Measurements from ENCODE around the gene FRMD3. TPM values are rescaled to one million over a fixed set of nuclear protein-coding genes. Genes with fewer than 3 reads are reported as not detected.
A peak's percentile ranks its signal among the peaks of the same experiment; 100 is the strongest.

The FRMD3 gene
- total RNA-seq, 2 experiments from 2014 or later = 0.12 TPM; not detected in 1

DNA sequence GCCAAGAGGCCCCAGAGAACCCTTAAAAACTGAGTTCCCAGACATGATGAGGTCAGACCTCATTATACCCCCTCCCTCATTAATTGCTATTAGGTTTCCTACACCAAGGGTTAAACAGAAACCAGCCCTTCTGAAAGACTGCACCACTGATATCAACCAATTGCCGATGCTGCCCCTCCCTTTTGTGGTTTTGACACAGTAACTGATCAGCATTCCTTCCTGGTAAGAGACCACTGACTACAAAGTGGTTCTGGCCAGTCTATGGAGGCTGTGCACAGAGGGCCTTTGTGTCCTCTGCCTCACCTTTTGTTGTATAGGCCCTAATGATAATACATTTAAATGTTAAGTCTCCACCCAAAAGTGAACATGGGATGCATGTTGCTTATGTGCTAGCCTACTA, 201.5 kb downstream of the FRMD3 start:
- intact Hi-C loops (cut with micrococcal nuclease) = loop anchor here (10.0 kb wide), 2 partner anchors 138 to 378 kb away; no protein-coding TSS in a partner anchor
- Mint-ChIP-seq H3K9me3 (no peaks in the 10 kb centered on the region), H3K4me3 (no peak overlapping the region), H3K27ac (no peak overlapping the region), H3K36me3 (ENCODE audit: low read depth) (no peaks in the 10 kb centered on the region), H3K27me3 (ENCODE audit: low read depth) (no peaks in the 10 kb centered on the region), H3K4me1 (ENCODE audit: low read depth) (peaks cover 3% of the 10 kb centered on the region)
- no peak for DNase-seq
- CTCF ChIA-PET = interaction anchor here (0.9 to 5.5 kb wide), 4 partner anchors 207 to 265 kb away, joined by 3 to 117 read pairs (median 38); no protein-coding TSS in a partner anchor

DNA sequence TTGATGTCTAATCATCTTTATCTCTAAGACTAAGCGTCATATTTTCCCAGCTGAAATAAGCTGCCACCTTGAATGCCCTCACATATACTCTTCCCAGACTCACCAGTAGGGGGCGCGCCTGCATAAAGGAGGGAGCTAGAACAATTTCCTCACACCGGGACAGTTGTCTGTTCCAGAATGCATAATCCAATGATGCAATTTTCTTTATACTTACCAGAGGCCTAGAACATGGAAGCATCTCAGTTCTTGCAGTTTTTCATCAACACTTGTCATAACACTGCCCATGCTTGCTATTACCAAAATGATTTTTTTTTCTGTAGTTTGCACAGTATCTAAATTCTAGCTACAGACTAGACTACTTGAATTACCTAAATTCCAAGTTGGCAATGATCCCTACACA, 203.9 kb downstream of the FRMD3 start:
- Mint-ChIP-seq H3K36me3 (ENCODE audit: low read depth) (no peaks in the 10 kb centered on the region), H3K4me3 (no peak overlapping the region), H3K4me1 (ENCODE audit: low read depth) (peaks cover 3% of the 10 kb centered on the region), H3K27ac (no peak overlapping the region), H3K27me3 (ENCODE audit: low read depth) (no peaks in the 10 kb centered on the region), H3K9me3 (no peaks in the 10 kb centered on the region)
- intact Hi-C loops (cut with micrococcal nuclease) = loop anchor here (1.0 to 10.0 kb wide), 6 partner anchors 140 to 578 kb away; no protein-coding TSS in a partner anchor
- peak; percentile 89 for DNase-seq
- CTCF ChIA-PET = interaction anchor here (0.5 to 5.5 kb wide), 33 partner anchors 9 to 749 kb away, joined by 3 to 117 read pairs (median 4); partner anchors contain the start of gene FRMD3

DNA sequence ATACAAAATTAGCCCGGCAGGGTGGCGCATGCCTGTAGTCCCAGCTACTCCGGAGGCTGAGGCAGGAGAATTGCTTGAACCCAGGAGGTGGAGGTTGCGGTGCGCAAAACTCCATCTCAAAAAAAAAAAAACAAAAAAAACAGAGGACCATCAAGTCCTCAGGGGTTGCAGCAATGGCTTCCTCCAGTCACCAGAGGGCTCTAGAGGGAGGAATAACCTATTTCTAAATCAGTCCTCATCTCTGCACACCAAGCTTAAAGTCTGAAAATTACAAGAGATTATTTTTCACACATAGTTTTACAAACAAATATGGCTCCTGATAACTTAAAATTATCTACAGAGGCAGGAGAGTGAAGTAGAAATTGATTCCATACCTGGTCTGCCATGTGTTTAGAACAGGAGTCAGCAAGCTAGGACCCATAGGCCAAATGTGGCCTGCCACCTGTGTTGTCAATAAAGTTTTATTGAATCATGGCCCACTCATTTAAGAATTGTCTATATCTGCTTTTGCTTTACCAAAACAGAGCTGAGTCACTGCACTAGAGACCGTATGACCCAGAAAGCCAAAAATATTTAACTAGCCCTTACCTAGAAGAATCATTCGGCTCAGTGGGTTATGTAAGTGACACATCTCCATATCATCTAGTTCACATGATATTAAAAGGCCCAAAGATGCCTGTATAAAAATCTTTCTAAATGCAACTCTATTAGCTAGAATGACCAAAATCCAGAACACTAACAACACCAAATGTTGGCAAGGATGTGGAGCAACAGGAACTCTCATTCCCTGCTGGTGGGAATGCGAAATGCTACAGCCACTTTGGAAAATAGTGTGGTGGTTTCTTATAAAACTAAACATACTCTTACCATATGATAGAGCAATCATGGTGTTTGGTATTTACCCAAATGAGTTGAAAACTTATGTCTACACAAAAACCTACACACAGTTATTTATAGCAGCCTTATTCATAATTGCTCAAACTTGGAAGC, 207.7 kb downstream of the FRMD3 start:
- peaks cover 3% of the 10 kb centered on the region for H3K4me1 Mint-ChIP-seq (ENCODE audit: low read depth)
- no peaks in the 10 kb centered on the region for H3K27me3 Mint-ChIP-seq (ENCODE audit: low read depth)
- no peak overlapping the region for H3K27ac Mint-ChIP-seq
- CTCF ChIA-PET = interaction anchor here (0.5 to 1.8 kb wide), 4 partner anchors 58 to 319 kb away, joined by 3 to 7 read pairs (median 6); no protein-coding TSS in a partner anchor
- intact Hi-C loops (cut with micrococcal nuclease) = loop anchor here (10.0 kb wide), 2 partner anchors 144 to 384 kb away; no protein-coding TSS in a partner anchor
- H3K9me3 Mint-ChIP-seq = no peaks in the 10 kb centered on the region
- DNase-seq = no peak
- H3K36me3 Mint-ChIP-seq (ENCODE audit: low read depth) = no peaks in the 10 kb centered on the region
- no peak overlapping the region for H3K4me3 Mint-ChIP-seq

- intact Hi-C loops (cut with micrococcal nuclease) = no loop called here
- no peak for DNase-seq
- Mint-ChIP-seq H3K4me1 (ENCODE audit: low read depth) (no peaks in the 10 kb centered on the region), H3K27me3 (ENCODE audit: low read depth) (no peaks in the 10 kb centered on the region), H3K4me3 (no peak overlapping the region), H3K27ac (no peak overlapping the region), H3K9me3 (no peaks in the 10 kb centered on the region), H3K36me3 (ENCODE audit: low read depth) (peaks cover 2% of the 10 kb centered on the region)
- CTCF ChIA-PET = interaction anchor here (1.2 kb wide), 1 partner anchor 217 kb away, joined by 3 read pairs; no protein-coding TSS in a partner anchor
Measured at GRCh38 chr9:83327750-83328622, 210.2 kb downstream of the FRMD3 start.

DNA sequence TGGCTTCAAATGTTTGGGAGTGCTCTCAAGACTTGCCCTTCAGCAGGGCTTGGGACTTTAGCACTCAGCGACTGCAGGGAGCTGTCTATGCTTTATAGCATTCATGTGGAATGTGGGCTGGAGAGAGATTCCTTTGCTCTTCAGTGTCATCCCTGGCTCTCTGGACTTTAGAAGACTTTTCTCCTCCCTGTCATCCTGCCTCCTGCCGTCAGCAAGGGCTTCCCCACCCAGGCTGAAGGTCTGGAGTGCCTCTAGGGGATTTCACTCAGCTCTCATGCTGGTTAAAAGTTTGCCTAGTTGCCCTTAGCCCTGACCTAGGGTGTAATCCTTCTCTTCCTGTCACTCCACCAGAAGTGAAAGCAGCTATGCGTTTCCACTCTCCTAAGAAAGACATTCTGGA, 210.9 kb downstream of the FRMD3 start:
- CTCF ChIA-PET = no interaction called here
- Mint-ChIP-seq H3K4me1 (ENCODE audit: low read depth) (no peaks in the 10 kb centered on the region), H3K36me3 (ENCODE audit: low read depth) (peaks cover 5% of the 10 kb centered on the region), H3K27ac (no peak overlapping the region), H3K9me3 (no peaks in the 10 kb centered on the region), H3K4me3 (no peak overlapping the region), H3K27me3 (ENCODE audit: low read depth) (no peaks in the 10 kb centered on the region)
- no peak for DNase-seq
- intact Hi-C loops (cut with micrococcal nuclease) = no loop called here

GRCh38 chr9:83323148-83323547, 215.1 kb downstream of the FRMD3 start:
- Mint-ChIP-seq H3K4me1 (ENCODE audit: low read depth) (no peaks in the 10 kb centered on the region), H3K9me3 (peaks cover 11% of the 10 kb centered on the region), H3K36me3 (ENCODE audit: low read depth) (peaks cover 5% of the 10 kb centered on the region), H3K27me3 (ENCODE audit: low read depth) (no peaks in the 10 kb centered on the region), H3K4me3 (no peak overlapping the region), H3K27ac (no peak overlapping the region)
- DNase-seq = no peak
- CTCF ChIA-PET = interaction anchor here (1.5 kb wide), 1 partner anchor 9 kb away, joined by 3 read pairs; no protein-coding TSS in a partner anchor
- intact Hi-C loops (cut with micrococcal nuclease) = no loop called here

- Mint-ChIP-seq H3K9me3 (peaks cover 11% of the 10 kb centered on the region), H3K27ac (no peak overlapping the region), H3K4me1 (ENCODE audit: low read depth) (no peaks in the 10 kb centered on the region), H3K27me3 (ENCODE audit: low read depth) (no peaks in the 10 kb centered on the region), H3K4me3 (no peak overlapping the region), H3K36me3 (ENCODE audit: low read depth) (peaks cover 5% of the 10 kb centered on the region)
- no peak for DNase-seq
- intact Hi-C loops (cut with micrococcal nuclease) = no loop called here
- CTCF ChIA-PET = interaction anchor here (0.6 to 1.5 kb wide), 2 partner anchors 10 to 861 kb away, joined by 3 to 4 read pairs; no protein-coding TSS in a partner anchor
Measured at GRCh38 chr9:83322438-83322837, 215.8 kb downstream of the FRMD3 start.

- no peak overlapping the region for H3K4me3 Mint-ChIP-seq
- CTCF ChIA-PET = no interaction called here
- H3K9me3 Mint-ChIP-seq = peaks cover 11% of the 10 kb centered on the region
- H3K27me3 Mint-ChIP-seq (ENCODE audit: low read depth) = no peaks in the 10 kb centered on the region
- no peaks in the 10 kb centered on the region for H3K36me3 Mint-ChIP-seq (ENCODE audit: low read depth)
- no peak for DNase-seq
- H3K4me1 Mint-ChIP-seq (ENCODE audit: low read depth) = no peaks in the 10 kb centered on the region
- no peak overlapping the region for H3K27ac Mint-ChIP-seq
- intact Hi-C loops (cut with micrococcal nuclease) = no loop called here
Measured at GRCh38 chr9:83317244-83317643, 221.0 kb downstream of the FRMD3 start.

DNA sequence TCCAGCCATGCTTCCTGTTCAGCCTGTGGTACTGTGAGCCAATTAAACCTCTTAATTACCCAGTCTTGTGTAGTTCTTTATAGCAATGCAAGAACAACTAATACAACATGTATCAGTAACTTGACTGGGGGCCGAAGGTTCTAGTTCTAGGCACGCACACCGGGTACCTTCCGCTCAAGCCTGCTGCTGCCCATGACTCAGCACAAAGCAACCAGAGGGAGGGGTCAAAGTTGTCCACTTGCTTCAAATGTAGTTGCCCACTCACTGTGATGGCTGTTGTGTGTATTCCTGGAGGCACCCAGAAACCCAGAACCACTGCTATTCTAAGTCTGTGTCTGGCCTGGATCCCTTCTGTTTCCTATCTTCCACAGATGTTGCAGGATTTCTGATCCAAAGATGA, 222.6 kb downstream of the FRMD3 start:
- Mint-ChIP-seq H3K4me3 (no peak overlapping the region), H3K27me3 (ENCODE audit: low read depth) (no peaks in the 10 kb centered on the region), H3K4me1 (ENCODE audit: low read depth) (no peaks in the 10 kb centered on the region), H3K36me3 (ENCODE audit: low read depth) (peaks cover 2% of the 10 kb centered on the region), H3K9me3 (peaks cover 7% of the 10 kb centered on the region), H3K27ac (no peak overlapping the region)
- CTCF ChIA-PET = interaction anchor here (0.6 kb wide), 1 partner anchor 64 kb away, joined by 3 read pairs; no protein-coding TSS in a partner anchor
- intact Hi-C loops (cut with micrococcal nuclease) = no loop called here
- DNase-seq = no peak

GRCh38 chr9:83313781-83314180, 224.4 kb downstream of the FRMD3 start:
- CTCF ChIA-PET = no interaction called here

DNA sequence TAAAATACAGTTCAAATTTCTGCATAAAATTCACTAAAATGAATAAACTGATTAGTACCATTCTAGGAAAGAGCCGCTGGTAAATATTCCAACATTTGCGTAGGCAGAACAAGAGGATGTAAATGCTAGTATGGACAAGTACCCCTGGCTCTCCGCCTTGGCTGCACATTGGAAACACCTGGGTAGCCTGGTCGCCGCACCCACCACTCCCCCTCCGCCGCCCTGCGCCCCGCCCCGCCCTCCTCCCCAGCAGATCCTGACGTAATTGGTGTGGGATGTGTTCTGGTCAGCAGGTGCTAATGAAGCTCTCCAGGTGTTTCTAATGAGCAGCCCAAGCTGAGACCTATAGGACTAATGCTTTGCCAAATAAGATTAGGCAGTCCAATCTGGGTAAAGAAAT, 225.7 kb downstream of the FRMD3 start:
- DNase-seq = no peak
- Mint-ChIP-seq H3K4me3 (no peak overlapping the region), H3K36me3 (ENCODE audit: low read depth) (peaks cover 2% of the 10 kb centered on the region), H3K9me3 (no peaks in the 10 kb centered on the region), H3K27me3 (ENCODE audit: low read depth) (no peaks in the 10 kb centered on the region), H3K4me1 (ENCODE audit: low read depth) (no peaks in the 10 kb centered on the region), H3K27ac (no peak overlapping the region)
- intact Hi-C loops (cut with micrococcal nuclease) = no loop called here
- CTCF ChIA-PET = interaction anchor here (0.9 to 1.1 kb wide), 2 partner anchors 30 to 284 kb away, joined by 3 read pairs; no protein-coding TSS in a partner anchor

More at GRCh38 chr9:83313781-83314180, 224.4 kb downstream of the FRMD3 start:
- intact Hi-C loops (cut with micrococcal nuclease) = no loop called here
- Mint-ChIP-seq H3K27me3 (ENCODE audit: low read depth) (no peaks in the 10 kb centered on the region), H3K27ac (no peak overlapping the region), H3K4me1 (ENCODE audit: low read depth) (no peaks in the 10 kb centered on the region), H3K4me3 (no peak overlapping the region), H3K9me3 (no peaks in the 10 kb centered on the region), H3K36me3 (ENCODE audit: low read depth) (peaks cover 2% of the 10 kb centered on the region)
- DNase-seq = no peak

All from activated naive CD4-positive, alpha-beta T cell treated with anti-CD3 and anti-CD28 coated beads for 36 hours (primary cell).